GM18508 (cell line): ENCODE results near the gene HAUS3.
A peak's percentile ranks its signal among the peaks of the same experiment; 100 is the strongest.

Experiments used
- ATAC-seq: cut with Tn5 transposase; IDR thresholded peaks from one replicate; pipeline ENCODE4 v1.9.1; 2021; ENCODE audit warnings: moderate number of reproducible peaks; ENCODE audit not compliant: insufficient read depth, unreplicated experiment

The HAUS3 gene

GRCh38 chr4:2241410-2242353 lies at the start of gene HAUS3, which contains the start of gene POLN:
HAUS3 (minus strand) TSS chr4:2242121; CDS start chr4:2240946, 1,175 bp downstream.
POLN (minus strand) TSS chr4:2242121; CDS start chr4:2229231, 12,890 bp downstream.
- ATAC-seq = peak; percentile 59

GRCh38 chr4:2290974-2291704 lies 49.2 kb upstream of the HAUS3 start:
- ATAC-seq = no peak

- ATAC-seq = no peak
Observed at GRCh38 chr4:2290488-2290887, 48.6 kb upstream of the HAUS3 start.

GRCh38 chr4:2289955-2290333 lies 48.0 kb upstream of the HAUS3 start:
- ATAC-seq = no peak

- ATAC-seq = no peak
Observed at GRCh38 chr4:2289311-2289954, 47.5 kb upstream of the HAUS3 start.

- no peak for ATAC-seq
Observed at GRCh38 chr4:2288051-2288541, 46.2 kb upstream of the HAUS3 start.

- no peak for ATAC-seq
Observed at GRCh38 chr4:2287594-2287915, 45.6 kb upstream of the HAUS3 start.

- ATAC-seq = no peak
Observed at GRCh38 chr4:2286904-2287593, 45.1 kb upstream of the HAUS3 start.

GRCh38 chr4:2285613-2286381 lies 43.9 kb upstream of the HAUS3 start:
- no peak for ATAC-seq

- ATAC-seq = no peak
Observed at GRCh38 chr4:2284934-2285612, 43.2 kb upstream of the HAUS3 start.

GRCh38 chr4:2284161-2284933 lies 42.4 kb upstream of the HAUS3 start:
- ATAC-seq = no peak

GRCh38 chr4:2283199-2283711 lies 41.3 kb upstream of the HAUS3 start:
- ATAC-seq = no peak

- ATAC-seq = no peak
Observed at GRCh38 chr4:2281575-2282343, 39.8 kb upstream of the HAUS3 start.

GRCh38 chr4:2280531-2281300 lies 38.8 kb upstream of the HAUS3 start:
- ATAC-seq = no peak

- no peak for ATAC-seq
Observed at GRCh38 chr4:2277956-2278355, 36.0 kb upstream of the HAUS3 start.

- ATAC-seq = no peak
Observed at GRCh38 chr4:2276581-2277325, 34.8 kb upstream of the HAUS3 start.
